Measurements from ENCODE around the gene CHPF2.

Gene CHPF2

DNA sequence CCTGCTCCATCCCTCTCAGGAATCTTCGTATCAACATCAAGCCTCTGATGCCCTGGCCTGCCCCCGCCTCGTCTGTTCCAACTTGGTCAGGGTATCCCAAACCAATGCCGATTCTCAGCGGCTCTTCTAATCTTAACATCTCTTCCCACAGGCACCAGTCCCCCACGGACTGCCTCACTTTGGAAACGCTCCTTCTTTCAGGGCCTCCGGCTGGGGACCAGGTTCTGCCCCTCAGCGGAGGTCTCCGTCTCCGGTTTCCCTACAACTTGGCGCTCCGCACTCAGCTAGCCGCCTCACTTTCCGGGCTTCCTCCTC lies 5.8 kb upstream of the CHPF2 start:
- Histone ChIP-seq H2AFZ (ENCODE audit: insufficient read depth, low read length, poor library complexity) (peak overlapping the region; percentile 61), H2AK5ac (ENCODE audit: low read length) (no peak overlapping the region), H2BK12ac (ENCODE audit: low read length) (no peak overlapping the region), H3K4me1 (ENCODE audit: control insufficient read depth in 1 of 2, insufficient read depth in 2 of 2, low read length in 2 of 2) (peaks cover 6 to 8% of the 10 kb centered on the region in 2 experiments), H3K4me2 (ENCODE audit: low read length) (peak overlapping the region; percentile 82), H3K14ac (ENCODE audit: low read length) (peak overlapping the region; percentile 80), H3K27me3 (ENCODE audit: insufficient read depth, low read length) (no peaks in the 10 kb centered on the region), H3K9ac (ENCODE audit: low read length) (peak overlapping the region; percentile 84), H4K8ac (ENCODE audit: low read depth, low read length) (peak overlapping the region; percentile 85), H3K23ac (ENCODE audit: low read length) (no peak overlapping the region), H3K18ac (ENCODE audit: low read length) (peak overlapping the region; percentile 82), H4K91ac (ENCODE audit: low read depth, low read length) (peak overlapping the region; percentile 50), H3K36me3 (ENCODE audit: control insufficient read depth in 1 of 2, insufficient read depth in 2 of 2, low read length in 2 of 2) (peaks cover 13 to 26% of the 10 kb centered on the region in 2 experiments), H3K4me3 (ENCODE audit: low read depth, low read length) (peak overlapping the region; percentile 85), H3K79me2 (ENCODE audit: control insufficient read depth, insufficient read depth, low read length, poor library complexity) (peaks cover 7% of the 10 kb centered on the region), H3K79me1 (ENCODE audit: low read length) (peaks cover 5% of the 10 kb centered on the region), H3K4ac (ENCODE audit: low read depth, low read length) (peak overlapping the region; percentile 78), H4K12ac (ENCODE audit: low read depth, low read length) (peak overlapping the region; percentile 46), H2BK5ac (ENCODE audit: low read depth, low read length, poor library complexity) (peak overlapping the region; percentile 33), H3K9me3 (ENCODE audit: insufficient read depth, low read depth, low read length) (no peaks in the 10 kb centered on the region), H3K27ac (ENCODE audit: low read depth, low read length) (no peak overlapping the region), H2BK120ac (ENCODE audit: insufficient read depth, low read length, poor library complexity) (no peak overlapping the region)
- DNase-seq, result no peak
- WGBS (ENCODE audit: extremely low coverage, insufficient coverage, insufficient read length), result no CpG with 5 or more reads among the region's 15 CpGs

DNA sequence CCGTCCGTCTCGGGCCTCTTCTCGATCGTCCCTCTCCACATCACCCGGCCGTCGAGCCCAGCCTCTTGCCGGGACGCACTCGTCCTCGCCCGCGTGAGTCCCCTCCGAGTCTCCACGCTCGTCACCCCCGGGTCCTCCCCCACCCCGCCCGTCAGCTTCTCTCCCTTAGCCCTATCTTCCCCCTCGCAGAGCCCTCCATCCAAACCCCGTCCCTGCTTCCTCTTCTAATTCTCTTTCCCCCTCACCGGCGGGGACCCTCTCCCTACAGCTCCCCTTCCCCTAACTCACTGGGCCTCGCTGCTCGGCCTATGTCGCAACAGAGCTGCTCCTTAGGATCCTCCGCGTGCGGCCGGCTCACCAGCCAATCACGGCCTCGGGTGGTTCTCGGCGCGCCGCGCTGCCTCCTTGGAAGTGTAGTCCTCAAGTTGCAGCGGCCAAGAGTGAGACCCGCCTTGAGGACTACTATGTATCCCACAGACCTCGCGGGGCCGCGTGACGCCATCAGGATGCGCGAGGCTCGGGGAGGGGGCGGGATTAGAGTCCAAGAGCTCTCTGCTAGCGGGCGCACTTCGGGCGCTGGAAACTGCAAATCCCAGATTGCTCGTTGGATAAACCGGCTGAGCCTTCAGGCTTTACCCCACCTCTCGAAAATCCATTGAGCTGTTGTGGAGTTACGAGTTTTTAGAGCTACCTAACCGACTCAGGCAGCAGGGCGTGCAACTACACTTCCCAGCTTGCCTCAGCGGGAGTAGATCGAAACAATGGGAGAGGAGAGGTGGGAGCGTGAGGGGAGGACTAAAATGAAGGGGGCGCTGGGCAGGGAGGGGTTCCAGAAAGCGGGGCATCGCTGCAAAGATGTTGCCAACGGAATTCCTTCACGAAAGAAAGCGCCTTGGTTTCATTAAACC lies 5.2 kb upstream of the CHPF2 start, which contains the start of gene ABCF2:
Gene ABCF2, minus strand, starts transcription at position 331 of the 908 bp plus-strand sequence. CDS start 747 bp downstream, outside the sequence.
- peak within 1 kb of the TSS; percentile 84 for H3K9ac ChIP-seq (ENCODE audit: low read length)
- no peaks in the 10 kb centered on the region for H3K27me3 ChIP-seq (ENCODE audit: insufficient read depth, low read length)
- peak within 1 kb of the TSS; percentile 33 for H2BK5ac ChIP-seq (ENCODE audit: low read depth, low read length, poor library complexity)
- H3K27ac ChIP-seq (ENCODE audit: low read depth, low read length), result peak within 1 kb of the TSS; percentile 74
- H3K4me3 ChIP-seq (ENCODE audit: low read depth, low read length), result peak within 1 kb of the TSS; percentile 85
- no CpG with 5 or more reads among the region's 68 CpGs for WGBS (ENCODE audit: extremely low coverage, insufficient coverage, insufficient read length)
- peak within 1 kb of the TSS; percentile 78 for H3K4ac ChIP-seq (ENCODE audit: low read depth, low read length)
- H3K79me1 ChIP-seq (ENCODE audit: low read length), result peaks cover 5% of the 10 kb centered on the region
- H3K9me3 ChIP-seq (ENCODE audit: insufficient read depth, low read depth, low read length), result no peaks in the 10 kb centered on the region
- H2BK120ac ChIP-seq (ENCODE audit: insufficient read depth, low read length, poor library complexity), result no peak within 1 kb of the TSS
- H3K36me3 ChIP-seq (ENCODE audit: control insufficient read depth in 1 of 2, insufficient read depth in 2 of 2, low read length in 2 of 2), result peaks cover 13 to 24% of the 10 kb centered on the region in 2 experiments
- peak within 1 kb of the TSS; percentile 80 for H3K14ac ChIP-seq (ENCODE audit: low read length)
- peak within 1 kb of the TSS; percentile 61 for H4K12ac ChIP-seq (ENCODE audit: low read depth, low read length)
- H3K79me2 ChIP-seq (ENCODE audit: control insufficient read depth, insufficient read depth, low read length, poor library complexity), result peaks cover 7% of the 10 kb centered on the region
- H2BK12ac ChIP-seq (ENCODE audit: low read length), result no peak within 1 kb of the TSS
- peak within 1 kb of the TSS; percentile 53 for H4K91ac ChIP-seq (ENCODE audit: low read depth, low read length)
- peak within 1 kb of the TSS; percentile 82 for H3K18ac ChIP-seq (ENCODE audit: low read length)
- no peak within 1 kb of the TSS for H3K23ac ChIP-seq (ENCODE audit: low read length)
- peak within 1 kb of the TSS; percentile 61 for H2AFZ ChIP-seq (ENCODE audit: insufficient read depth, low read length, poor library complexity)
- H2AK5ac ChIP-seq (ENCODE audit: low read length), result no peak within 1 kb of the TSS
- peak within 1 kb of the TSS; percentile 86 for H3K4me2 ChIP-seq (ENCODE audit: low read length)
- DNase-seq, result peak; percentile 99
- H3K4me1 ChIP-seq (ENCODE audit: control insufficient read depth in 1 of 2, insufficient read depth in 2 of 2, low read length in 2 of 2), result peaks cover 6 to 8% of the 10 kb centered on the region in 2 experiments
- H4K8ac ChIP-seq (ENCODE audit: low read depth, low read length), result peak within 1 kb of the TSS; percentile 85

GRCh38 chr7:151228024-151228866 lies 4.0 kb upstream of the CHPF2 start:
- no peak overlapping the region for H2AFZ ChIP-seq (ENCODE audit: insufficient read depth, low read length, poor library complexity)
- H3K4ac ChIP-seq (ENCODE audit: low read depth, low read length), result no peak overlapping the region
- no CpG with 5 or more reads among the region's 10 CpGs for WGBS (ENCODE audit: extremely low coverage, insufficient coverage, insufficient read length)

DNA sequence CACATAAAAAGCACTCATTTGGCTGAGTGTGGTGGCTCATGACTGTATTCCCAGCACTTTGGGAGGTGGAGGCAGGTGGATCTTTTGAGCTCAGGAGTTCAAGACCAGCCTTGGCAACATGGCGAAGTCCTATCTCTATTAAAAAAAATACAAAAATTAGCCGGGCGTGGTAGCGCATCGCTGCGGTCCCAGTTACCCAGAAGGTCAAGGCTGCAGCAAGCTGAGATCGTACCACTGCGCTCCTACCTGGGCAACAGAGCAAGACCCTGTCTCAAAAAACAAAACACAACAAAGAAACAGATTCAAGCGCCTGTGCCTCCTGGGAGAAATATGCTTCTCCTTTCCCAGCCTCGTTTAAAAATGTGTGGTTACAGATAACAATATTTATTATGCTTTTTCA lies 3.0 kb upstream of the CHPF2 start:
- Histone ChIP-seq H3K4me1 (ENCODE audit: control insufficient read depth in 1 of 2, insufficient read depth in 2 of 2, low read length in 2 of 2) (peaks cover 12 to 16% of the 10 kb centered on the region in 2 experiments), H3K79me2 (ENCODE audit: control insufficient read depth, insufficient read depth, low read length, poor library complexity) (peaks cover 18% of the 10 kb centered on the region), H3K23ac (ENCODE audit: low read length) (no peak overlapping the region), H3K79me1 (ENCODE audit: low read length) (peaks cover 12% of the 10 kb centered on the region), H3K9ac (ENCODE audit: low read length) (no peak overlapping the region), H3K14ac (ENCODE audit: low read length) (no peak overlapping the region), H2BK5ac (ENCODE audit: low read depth, low read length, poor library complexity) (no peak overlapping the region), H2AFZ (ENCODE audit: insufficient read depth, low read length, poor library complexity) (no peak overlapping the region), H4K91ac (ENCODE audit: low read depth, low read length) (no peak overlapping the region), H2BK120ac (ENCODE audit: insufficient read depth, low read length, poor library complexity) (no peak overlapping the region), H4K8ac (ENCODE audit: low read depth, low read length) (no peak overlapping the region), H4K12ac (ENCODE audit: low read depth, low read length) (no peak overlapping the region), H3K36me3 (ENCODE audit: control insufficient read depth in 1 of 2, insufficient read depth in 2 of 2, low read length in 2 of 2) (peaks cover 6 to 11% of the 10 kb centered on the region in 2 experiments), H3K18ac (ENCODE audit: low read length) (no peak overlapping the region), H3K27ac (ENCODE audit: low read depth, low read length) (no peak overlapping the region), H2AK5ac (ENCODE audit: low read length) (no peak overlapping the region), H3K4ac (ENCODE audit: low read depth, low read length) (no peak overlapping the region), H3K9me3 (ENCODE audit: insufficient read depth, low read depth, low read length) (no peaks in the 10 kb centered on the region), H3K27me3 (ENCODE audit: insufficient read depth, low read length) (no peaks in the 10 kb centered on the region), H2BK12ac (ENCODE audit: low read length) (no peak overlapping the region), H3K4me2 (ENCODE audit: low read length) (no peak overlapping the region), H3K4me3 (ENCODE audit: low read depth, low read length) (no peak overlapping the region)
- WGBS (ENCODE audit: extremely low coverage, insufficient coverage, insufficient read length), result no CpG with 5 or more reads among the region's 10 CpGs
- no peak for DNase-seq

More at GRCh38 chr7:151228024-151228866, 4.0 kb upstream of the CHPF2 start:
- Histone ChIP-seq H3K4me1 (ENCODE audit: control insufficient read depth in 1 of 2, insufficient read depth in 2 of 2, low read length in 2 of 2) (peaks cover 10% of the 10 kb centered on the region in 2 experiments), H3K9me3 (ENCODE audit: insufficient read depth, low read depth, low read length) (no peaks in the 10 kb centered on the region), H3K18ac (ENCODE audit: low read length) (no peak overlapping the region), H3K27me3 (ENCODE audit: insufficient read depth, low read length) (no peaks in the 10 kb centered on the region), H3K9ac (ENCODE audit: low read length) (no peak overlapping the region), H3K14ac (ENCODE audit: low read length) (no peak overlapping the region), H3K27ac (ENCODE audit: low read depth, low read length) (no peak overlapping the region), H3K23ac (ENCODE audit: low read length) (no peak overlapping the region), H3K36me3 (ENCODE audit: control insufficient read depth in 1 of 2, insufficient read depth in 2 of 2, low read length in 2 of 2) (peaks cover 10 to 16% of the 10 kb centered on the region in 2 experiments), H4K91ac (ENCODE audit: low read depth, low read length) (no peak overlapping the region), H3K4me3 (ENCODE audit: low read depth, low read length) (no peak overlapping the region), H2AK5ac (ENCODE audit: low read length) (no peak overlapping the region), H4K12ac (ENCODE audit: low read depth, low read length) (no peak overlapping the region), H3K4me2 (ENCODE audit: low read length) (peak overlapping the region; percentile 86), H2BK12ac (ENCODE audit: low read length) (no peak overlapping the region), H3K79me2 (ENCODE audit: control insufficient read depth, insufficient read depth, low read length, poor library complexity) (peaks cover 14% of the 10 kb centered on the region), H3K79me1 (ENCODE audit: low read length) (peaks cover 12% of the 10 kb centered on the region), H2BK120ac (ENCODE audit: insufficient read depth, low read length, poor library complexity) (no peak overlapping the region), H4K8ac (ENCODE audit: low read depth, low read length) (peak overlapping the region; percentile 81), H2BK5ac (ENCODE audit: low read depth, low read length, poor library complexity) (no peak overlapping the region)
- DNase-seq, result no peak

Measured in trophoblast cell (in vitro differentiated cells and primary cell).